LNCaP clone FGC (cell line): ENCODE data around the gene GRN.

Experiments used
- DNase-seq: peaks from one replicate; pipeline ENCODE4 v3.0.0-alpha.2; 2011; ENCODE audit warnings: low read depth
- H3K4me3 ChIP-seq: 2 replicates; pipeline ENCODE4 v1.5.1; 2011; ENCODE audit warnings: mild to moderate bottlenecking, low read depth, low read length, control low read depth
- CTCF ChIP-seq: IDR thresholded peaks from 2 replicates; pipeline ENCODE4 v1.5.1; 2012; ENCODE audit warnings: mild to moderate bottlenecking; ENCODE audit not compliant: control insufficient read depth, insufficient read depth; ENCODE audit errors: extremely low read depth

GRN gene

GRCh38 chr17:44352828-44353671 lies 7.9 kb downstream of the GRN start:
- TF ChIP-seq CTCF = no peak
- no peak overlapping the region for H3K4me3 ChIP-seq
- no peak for DNase-seq

- no peak for DNase-seq
- no peak for TF ChIP-seq CTCF
- H3K4me3 ChIP-seq = no peak overlapping the region
Observed at GRCh38 chr17:44353672-44354331, 8.7 kb downstream of the GRN start.

GRCh38 chr17:44354582-44355561 lies 9.8 kb downstream of the GRN start:
- TF ChIP-seq CTCF = no peak
- DNase-seq = no peak
- no peak overlapping the region for H3K4me3 ChIP-seq

GRCh38 chr17:44355642-44356099 lies 10.6 kb downstream of the GRN start:
- H3K4me3 ChIP-seq = no peak overlapping the region
- no peak for TF ChIP-seq CTCF
- DNase-seq = no peak

GRCh38 chr17:44356241-44356640 lies 11.1 kb downstream of the GRN start:
- DNase-seq = no peak
- H3K4me3 ChIP-seq = no peak overlapping the region
- no peak for TF ChIP-seq CTCF

GRCh38 chr17:44358066-44358465 lies 13.0 kb downstream of the GRN start:
- TF ChIP-seq CTCF = no peak
- no peak for DNase-seq
- H3K4me3 ChIP-seq = no peak overlapping the region
